H54 (cell line): ENCODE data around the gene UBTD1.

ENCODE experiments used
- DNase-seq: peaks from one replicate; pipeline ENCODE4 v3.0.0; 2011; ENCODE audit warnings: low spot score, mixed read lengths; ENCODE audit not compliant: insufficient read length
- FAIRE-seq: peaks from 3 replicates; lab custom pipeline; 2011; peaks lifted over from hg19 to GRCh38; lab: Jason Lieb, UNC
- POLR2A ChIP-seq: IDR thresholded peaks from 2 replicates; pipeline ENCODE4 v1.6.1; 2011; ENCODE audit warnings: low read depth, mild to moderate bottlenecking, low read length

UBTD1 gene

DNA sequence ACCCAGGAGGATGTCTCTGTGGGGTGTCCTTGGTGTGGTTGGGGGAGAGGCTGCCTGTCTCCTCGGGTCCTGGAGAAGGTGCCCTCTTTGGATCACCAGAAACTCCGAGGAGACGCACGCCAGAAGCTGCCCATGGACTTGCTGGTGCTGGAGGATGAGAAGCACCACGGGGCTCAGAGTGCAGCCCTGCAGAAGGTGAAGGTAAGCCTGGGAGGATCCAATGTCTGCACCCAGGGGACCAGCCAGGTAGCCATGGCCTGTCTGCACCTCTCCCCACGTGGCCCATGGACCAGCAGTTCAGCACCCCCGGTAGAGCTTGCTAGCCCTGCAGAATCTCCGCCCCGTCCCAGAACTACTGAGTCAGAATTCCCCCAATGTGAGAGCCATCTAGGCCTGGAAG, 79.0 kb downstream of the UBTD1 start:
- FAIRE-seq, result no peak
- DNase-seq, result no peak
- TF ChIP-seq POLR2A, result no peak

DNA sequence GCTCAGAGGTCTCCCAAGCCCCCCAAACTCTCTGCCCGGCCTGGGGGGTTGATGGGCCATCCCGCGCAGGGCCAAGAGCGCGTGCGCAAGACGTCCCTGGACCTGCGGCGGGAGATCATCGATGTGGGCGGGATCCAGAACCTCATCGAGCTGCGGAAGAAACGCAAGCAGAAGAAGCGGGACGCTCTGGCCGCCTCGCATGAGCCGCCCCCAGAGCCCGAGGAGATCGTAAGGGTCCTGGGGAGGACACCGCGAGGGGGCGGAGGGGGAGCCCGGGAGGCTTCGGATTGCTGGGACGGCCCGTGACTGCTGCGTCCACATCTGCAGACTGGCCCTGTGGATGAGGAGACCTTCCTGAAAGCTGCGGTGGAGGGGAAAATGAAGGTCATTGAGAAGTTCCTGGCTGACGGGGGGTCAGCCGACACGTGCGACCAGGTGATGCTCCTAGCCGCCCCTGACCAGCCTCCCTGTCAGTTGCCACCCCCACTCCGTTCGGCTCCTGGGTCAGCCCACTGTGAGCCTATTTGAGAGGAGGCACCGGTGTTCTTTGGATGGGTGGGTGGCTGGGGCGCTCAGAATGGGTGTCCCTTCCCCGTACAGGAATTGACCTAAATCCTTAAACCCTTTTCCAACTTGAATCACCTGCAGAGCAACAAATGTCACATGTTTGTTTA, 79.6 kb downstream of the UBTD1 start:
- DNase-seq (no peak), FAIRE-seq (no peak)
- no peak for TF ChIP-seq POLR2A

DNA sequence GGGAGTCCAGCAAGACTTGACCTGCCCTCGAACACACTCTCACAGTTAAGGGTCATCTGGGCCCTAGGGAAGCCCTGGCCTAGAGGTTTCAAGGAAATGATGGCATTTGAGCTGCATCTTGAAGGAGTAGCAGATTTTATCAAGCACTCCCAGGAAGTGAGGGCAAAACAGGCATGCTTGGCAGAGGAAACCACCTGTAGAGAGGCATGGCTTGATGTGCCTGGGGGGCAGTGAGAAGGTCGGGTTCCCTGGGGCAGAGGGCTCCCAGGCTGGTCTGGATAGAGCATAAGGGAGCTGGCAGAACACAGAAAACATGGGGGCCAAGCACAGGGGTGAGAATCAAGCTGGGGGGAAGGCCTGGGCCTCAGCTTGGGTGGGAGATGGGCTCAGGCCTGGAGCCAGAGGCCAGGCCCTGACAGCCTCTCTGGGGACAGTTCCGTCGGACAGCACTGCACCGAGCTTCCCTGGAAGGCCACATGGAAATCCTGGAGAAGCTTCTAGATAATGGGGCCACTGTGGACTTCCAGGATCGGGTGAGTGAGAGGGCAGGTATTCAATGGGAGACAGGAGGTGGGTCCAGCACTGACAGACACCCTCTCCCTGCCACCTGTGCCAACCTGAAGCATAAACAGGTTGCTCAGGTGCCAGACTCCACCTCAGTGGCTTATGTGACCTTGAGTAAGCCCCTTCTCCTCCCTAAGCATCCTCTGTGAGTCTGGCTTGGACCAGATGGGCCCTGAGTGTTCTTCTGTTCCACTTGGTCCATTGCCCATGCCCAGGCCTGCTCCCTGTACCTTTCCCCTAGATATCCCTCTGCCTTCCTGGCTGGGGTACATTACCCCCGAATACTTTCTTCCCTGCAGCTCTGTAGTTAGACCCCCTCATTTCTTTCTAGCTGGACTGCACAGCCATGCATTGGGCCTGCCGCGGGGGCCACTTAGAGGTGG, 82.0 kb downstream of the UBTD1 start:
- FAIRE-seq (no peak), DNase-seq (no peak)
- TF ChIP-seq POLR2A, result no peak

DNA sequence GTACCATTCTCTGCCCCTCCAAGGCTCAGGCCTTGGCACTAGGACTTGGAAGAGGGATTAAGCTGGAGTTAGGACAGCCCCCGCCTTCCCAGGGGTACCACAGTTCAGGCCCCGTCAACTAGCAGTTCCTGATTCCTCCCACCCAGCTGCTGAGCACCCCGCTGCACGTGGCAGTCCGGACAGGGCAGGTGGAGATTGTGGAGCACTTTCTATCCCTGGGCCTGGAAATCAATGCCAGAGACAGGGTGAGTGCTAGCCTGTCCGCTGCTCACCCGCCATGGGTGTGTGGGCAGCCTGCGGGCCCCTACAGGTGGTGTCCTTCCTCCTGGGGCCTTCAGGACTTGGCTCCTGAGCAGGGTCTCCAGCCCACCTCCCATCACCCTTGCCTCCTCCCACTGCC, 83.4 kb downstream of the UBTD1 start:
- no peak for TF ChIP-seq POLR2A
- no peak for DNase-seq
- FAIRE-seq, result no peak

DNA sequence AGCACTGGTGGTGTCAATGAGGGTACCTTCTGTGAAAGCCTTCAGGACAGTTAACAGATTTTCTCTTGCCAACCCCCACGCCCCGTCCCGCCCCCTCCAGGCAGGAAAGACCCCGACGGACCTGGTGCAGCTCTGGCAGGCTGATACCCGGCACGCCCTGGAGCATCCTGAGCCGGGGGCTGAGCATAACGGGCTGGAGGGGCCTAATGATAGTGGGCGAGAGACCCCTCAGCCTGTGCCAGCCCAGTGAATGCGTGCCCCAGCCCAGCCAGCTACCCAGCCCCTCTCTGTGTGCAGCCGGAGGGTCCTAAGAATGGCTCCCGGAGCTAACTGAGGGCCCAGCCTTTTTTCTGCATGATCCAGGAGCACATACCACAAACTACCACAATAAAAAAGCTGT, 84.8 kb downstream of the UBTD1 start:
- TF ChIP-seq POLR2A, result no peak
- DNase-seq, result no peak
- FAIRE-seq, result no peak

DNA sequence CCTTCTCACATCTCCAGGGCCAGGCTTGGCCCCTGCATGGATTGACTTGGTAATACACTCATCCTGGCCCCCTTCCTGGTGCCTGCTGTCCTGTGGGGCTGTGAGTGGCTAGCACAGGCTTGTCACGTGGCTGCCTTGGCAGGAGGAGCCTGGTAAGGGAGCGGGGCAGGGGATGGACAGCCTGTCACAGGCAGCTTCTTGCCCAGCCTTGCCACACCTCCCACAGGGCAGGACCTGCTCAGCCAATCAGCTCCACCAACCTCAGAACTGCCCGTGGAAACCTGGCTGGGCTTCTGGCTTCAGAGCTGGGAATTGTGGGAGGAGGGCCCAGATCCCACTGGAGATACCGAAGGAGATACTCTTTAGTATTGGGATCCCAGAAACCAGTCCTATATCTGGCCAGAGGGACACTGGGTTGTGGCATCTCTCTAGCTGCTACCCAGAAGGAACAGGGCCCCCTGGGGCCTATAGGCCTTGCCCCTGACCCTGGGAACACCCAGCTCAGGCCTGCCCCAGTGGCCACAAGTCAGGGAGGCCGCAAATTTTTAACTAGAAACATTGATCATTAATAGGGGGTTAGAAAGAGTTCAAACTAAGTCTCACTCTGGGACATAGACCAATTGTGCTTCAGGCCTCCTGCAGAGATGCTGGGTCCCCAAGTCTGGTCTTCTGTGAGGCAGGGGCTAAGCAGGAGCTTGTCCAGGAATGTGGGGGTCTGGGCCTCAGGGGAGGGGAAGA, 85.5 kb downstream of the UBTD1 start, which contains the start of gene HOGA1:
Gene HOGA1 (plus strand): TSS at position 330 of the 738 bp plus-strand sequence. CDS start 315 bp downstream, at position 645.
- DNase-seq (peak; percentile 97), FAIRE-seq (peak; percentile 90)
- TF ChIP-seq POLR2A, result 0 out of 2 replicates have a peak, but pooled peaks have one; percentile 23

DNA sequence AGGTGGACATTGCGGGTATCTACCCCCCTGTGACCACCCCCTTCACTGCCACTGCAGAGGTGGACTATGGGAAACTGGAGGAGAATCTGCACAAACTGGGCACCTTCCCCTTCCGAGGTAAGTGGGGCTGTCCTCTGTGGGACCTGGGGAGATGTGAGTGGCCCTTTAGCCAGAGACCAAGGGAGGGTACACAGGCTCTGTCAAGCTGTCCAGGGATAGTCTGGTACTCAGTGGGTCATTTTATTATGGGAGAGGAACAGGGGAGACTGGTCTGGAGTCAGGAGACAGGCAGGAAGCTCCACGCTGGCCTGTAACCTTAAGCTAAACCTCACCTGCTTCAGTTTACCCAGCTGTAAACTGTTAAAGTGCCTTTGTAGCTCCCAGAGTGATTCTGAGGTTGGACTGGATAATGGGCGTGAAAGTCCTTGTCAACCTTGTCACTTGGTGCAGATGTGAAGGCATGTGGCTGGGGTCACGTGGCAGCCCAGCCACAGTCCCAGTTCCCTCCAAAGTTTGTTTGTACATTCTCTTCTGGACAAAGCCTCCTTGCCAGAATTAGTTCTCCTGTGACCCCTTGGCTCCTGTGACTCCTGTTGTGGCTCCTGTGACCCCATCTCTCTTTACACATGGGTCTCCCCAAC, 86.2 kb downstream of the UBTD1 start:
- DNase-seq (no peak), FAIRE-seq (no peak)
- no peak for TF ChIP-seq POLR2A

DNA sequence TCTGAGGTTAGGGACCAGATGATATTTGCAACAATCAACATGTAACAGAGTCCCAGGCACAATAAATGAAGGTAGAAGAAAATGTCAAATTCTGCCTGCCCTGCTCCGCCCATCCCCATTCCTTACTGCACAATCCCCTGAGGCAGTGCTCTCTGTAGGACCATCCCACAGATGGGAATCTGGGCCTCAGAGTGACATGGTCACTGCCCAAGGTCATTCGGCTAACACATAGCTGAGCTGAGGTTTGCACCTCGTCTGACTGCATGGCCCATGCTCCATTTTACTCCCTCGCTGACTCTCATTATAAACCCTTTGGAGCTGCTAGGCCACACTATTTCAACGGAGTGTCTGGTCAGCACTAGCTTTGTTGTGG, 86.7 kb downstream of the UBTD1 start:
- DNase-seq (no peak), FAIRE-seq (no peak)
- TF ChIP-seq POLR2A, result no peak

DNA sequence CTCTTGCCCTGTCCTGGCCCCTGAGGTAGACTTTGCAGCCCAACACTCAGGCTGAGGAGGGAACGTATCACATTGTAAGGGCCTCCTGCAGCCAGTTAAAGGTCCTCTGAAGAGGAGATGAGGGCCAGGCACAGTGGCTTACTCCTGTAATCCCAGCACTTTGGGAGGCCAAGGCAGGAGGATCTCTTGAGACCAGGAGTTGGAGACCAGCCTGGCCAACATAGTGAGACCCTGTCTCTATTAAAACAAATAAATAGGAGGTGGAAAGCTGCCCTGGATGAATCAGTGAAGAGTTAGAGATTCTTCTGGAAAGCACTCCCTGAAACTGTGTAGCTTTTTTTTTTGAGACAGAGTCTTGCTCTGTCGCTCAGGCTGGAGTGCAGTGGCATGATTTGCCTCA, 88.5 kb downstream of the UBTD1 start:
- no peak for TF ChIP-seq POLR2A
- FAIRE-seq (no peak), DNase-seq (no peak)

DNA sequence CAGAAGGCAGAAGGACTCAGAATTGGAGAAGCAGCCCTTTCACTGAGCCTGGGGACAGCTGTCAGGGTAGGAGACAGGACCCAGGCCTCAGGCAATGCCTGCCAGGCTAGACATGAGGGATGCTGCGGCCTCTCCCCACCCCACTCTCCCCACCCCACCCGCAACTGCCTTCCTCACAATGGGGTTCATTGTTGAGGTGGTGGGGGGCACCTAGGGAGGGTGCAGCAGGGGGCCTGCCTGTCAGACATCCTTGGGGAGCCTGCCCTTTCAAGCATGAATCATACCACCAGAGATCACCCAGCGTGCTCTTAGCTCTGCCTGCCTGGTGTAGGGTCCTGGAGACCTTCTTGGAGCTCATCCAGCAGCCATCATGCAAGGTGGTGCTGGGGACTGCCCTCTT, 90.8 kb downstream of the UBTD1 start, which contains the start of gene C10orf62:
Gene C10orf62 (plus strand): TSS at position 243 of the 400 bp plus-strand sequence. CDS start 177 bp downstream, outside the sequence.
- TF ChIP-seq POLR2A, result no peak
- FAIRE-seq (no peak), DNase-seq (no peak)

DNA sequence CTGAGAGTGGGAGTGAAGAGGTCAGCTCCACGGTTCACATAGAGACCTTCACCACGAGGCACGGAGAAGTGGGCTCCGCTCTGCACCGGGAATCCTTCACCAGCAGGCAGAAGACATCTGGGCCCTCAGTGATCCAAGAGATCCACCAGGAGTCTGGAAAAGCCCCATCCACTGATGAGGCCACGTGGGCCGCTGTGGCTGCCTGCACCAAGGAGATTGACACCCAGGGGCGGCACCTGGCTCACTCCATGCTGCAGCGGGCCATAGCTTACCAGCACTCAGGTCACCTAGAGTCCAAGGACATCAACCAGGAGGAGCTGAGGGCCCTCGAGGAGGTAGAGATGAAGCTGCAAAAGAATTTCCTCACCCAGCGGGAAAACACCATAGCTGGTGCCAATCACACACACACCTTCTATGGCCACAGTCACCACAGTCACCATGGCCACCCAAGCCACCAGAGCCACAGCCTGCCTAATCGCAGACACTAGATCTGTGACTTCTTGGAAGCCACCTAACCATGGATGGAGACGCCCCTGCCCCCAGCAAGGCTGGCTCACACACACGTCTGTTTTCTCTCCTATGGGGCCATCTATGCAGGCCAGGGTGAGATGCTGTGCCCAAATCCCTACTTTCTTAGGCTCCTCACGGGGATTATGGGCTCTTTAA, 91.5 kb downstream of the UBTD1 start:
- FAIRE-seq (no peak), DNase-seq (no peak)
- TF ChIP-seq POLR2A, result no peak

DNA sequence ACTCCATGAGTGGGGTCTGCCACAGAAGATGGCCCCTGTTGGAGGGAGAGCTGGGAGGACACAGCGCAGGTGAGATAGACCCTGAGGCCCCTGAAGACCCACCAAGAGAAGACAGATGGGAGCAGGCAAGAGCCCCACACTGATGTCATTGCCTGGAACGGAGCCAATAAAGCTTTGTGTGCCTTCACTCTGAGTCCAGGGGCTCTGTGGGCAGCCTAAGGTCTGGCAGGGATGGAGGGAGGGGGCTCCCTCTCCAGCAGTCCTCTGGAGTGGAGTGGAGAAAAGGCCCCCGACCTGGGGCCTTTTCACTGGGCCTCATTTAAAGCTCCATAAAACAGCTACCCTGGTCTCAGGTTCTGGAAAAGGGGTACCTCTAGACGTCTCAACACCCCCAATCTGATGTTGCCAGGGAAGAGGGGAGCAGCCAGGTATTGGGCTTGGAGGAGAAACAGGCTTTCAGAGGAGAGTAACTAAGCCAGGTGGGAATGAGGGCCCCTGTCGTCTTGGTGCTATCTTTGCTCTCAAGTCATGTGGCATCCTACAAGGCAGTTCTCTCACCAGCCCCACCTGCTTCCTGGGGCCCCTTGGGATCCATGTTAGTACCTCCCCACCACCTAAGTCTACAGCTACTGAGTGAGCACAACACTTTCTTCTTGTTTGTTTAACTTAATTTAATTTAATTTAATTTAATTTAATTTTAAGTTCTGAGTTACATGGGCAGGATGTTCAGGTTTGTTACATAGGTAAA, 92.2 kb downstream of the UBTD1 start:
- FAIRE-seq (no peak), DNase-seq (no peak)
- TF ChIP-seq POLR2A, result no peak
